IMR-90 (cell line): ENCODE measurements around the gene TCERG1L. TPM values are rescaled to one million over a fixed set of nuclear protein-coding genes. Genes with fewer than 3 reads are reported as not detected.

ENCODE experiments used
- ATAC-seq: fragments of 200-7000 bp; cut with Tn5 transposase; 2 replicates; pipeline ENCODE4 v1.9.1; 2020; ENCODE audit warnings: low read depth, mild to moderate bottlenecking, moderate library complexity
- BruUV-seq: library from RNA; stranded (reverse); fragments of 400-500 nt; replicated peaks from 2 replicates; lab custom pipeline; 2021; lab: Mats Ljungman, UMichigan
- CTCF ChIA-PET: fragments of 300-600 bp; formaldehyde crosslinking; extraction: SDS; loops from one replicate; lab custom pipeline; 2021; ENCODE audit warnings: antibody characterized with exemption; lab: Yijun Ruan, JAX
- POLR2A ChIA-PET: fragments of 300-600 bp; sonication (Branson Sonifier 250); formaldehyde crosslinking; loops from one replicate; lab custom pipeline; 2022; ENCODE audit warnings: antibody characterized with exemption; ENCODE audit not compliant: unreplicated experiment; lab: Charles Lee
- DNase-seq: peaks from one replicate; pipeline ENCODE4 v3.0.0; 2013
- H2AFZ ChIP-seq: replicated peaks from 2 replicates; pipeline ENCODE3; 2013; ENCODE audit warnings: low read length, mild to moderate bottlenecking; ENCODE audit not compliant: poor library complexity
- H2AK5ac ChIP-seq: 2 replicates; pipeline ENCODE4 v1.6.1; 2013; ENCODE audit warnings: low read depth, low read length, inconsistent platforms
- H2AK9ac ChIP-seq: replicated peaks from 2 replicates; pipeline ENCODE3; 2013; ENCODE audit warnings: mild to moderate bottlenecking, low read depth, low read length, moderate library complexity; ENCODE audit not compliant: poor library complexity
- H2BK120ac ChIP-seq: 2 replicates; pipeline ENCODE4 v1.6.1; 2013; ENCODE audit warnings: low read depth, low read length, inconsistent platforms
- H2BK15ac ChIP-seq: 3 replicates; pipeline ENCODE4 v1.6.1; 2013; ENCODE audit warnings: low read depth, low read length, inconsistent platforms
- H2BK20ac ChIP-seq: 2 replicates; pipeline ENCODE4 v1.6.1; 2013; ENCODE audit warnings: low read depth, mild to moderate bottlenecking, inconsistent platforms, low read length, moderate library complexity
- H2BK5ac ChIP-seq: 2 replicates; pipeline ENCODE4 v1.6.1; 2013; ENCODE audit warnings: mild to moderate bottlenecking, low read depth, low read length, inconsistent platforms; ENCODE audit not compliant: poor library complexity, severe bottlenecking
- H3K14ac ChIP-seq: replicated peaks from 2 replicates; pipeline ENCODE4 v1.6.1; 2013; ENCODE audit warnings: low read depth, low read length, inconsistent platforms
- H3K18ac ChIP-seq: 2 replicates; pipeline ENCODE4 v1.6.1; 2013; ENCODE audit warnings: low read depth, low read length, control low read depth
- H3K23ac ChIP-seq: 2 replicates; pipeline ENCODE4 v1.6.1; 2013; ENCODE audit warnings: low read depth, low read length, inconsistent platforms
- H3K27ac ChIP-seq: 2 replicates; pipeline ENCODE4 v1.5.1; 2013; ENCODE audit warnings: mild to moderate bottlenecking, control low read depth, low read length; ENCODE audit not compliant: insufficient read depth
- H3K27me3 ChIP-seq: 2 replicates; pipeline ENCODE4 v1.6.1; 2013; ENCODE audit warnings: low read length; ENCODE audit not compliant: control insufficient read depth, insufficient read depth
- H3K36me3 ChIP-seq: 2 replicates; pipeline ENCODE4 v1.6.1; 2013; ENCODE audit warnings: low read length, mixed read lengths; ENCODE audit not compliant: control insufficient read depth, insufficient read depth
- H3K4ac ChIP-seq: 2 replicates; pipeline ENCODE4 v1.6.1; 2013; ENCODE audit warnings: low read depth, low read length, inconsistent platforms
- H3K4me1 ChIP-seq: 2 replicates; pipeline ENCODE4 v1.6.1; 2013; ENCODE audit warnings: low read length, mixed read lengths; ENCODE audit not compliant: control insufficient read depth, insufficient read depth
- H3K4me2 ChIP-seq: 2 replicates; pipeline ENCODE4 v1.6.1; 2013; ENCODE audit warnings: low read depth, mild to moderate bottlenecking, control low read depth, low read length, moderate library complexity
- H3K4me3 ChIP-seq: 2 replicates; pipeline ENCODE4 v1.5.1; 2013; ENCODE audit warnings: low read depth, mild to moderate bottlenecking, control low read depth, low read length, moderate library complexity; ENCODE audit not compliant: insufficient read depth
- H3K56ac ChIP-seq: 2 replicates; pipeline ENCODE4 v1.6.1; 2013; ENCODE audit warnings: low read length, inconsistent platforms; ENCODE audit not compliant: insufficient read depth; ENCODE audit errors: extremely low read depth
- H3K79me1 ChIP-seq, 2 experiments: 2 replicates each; pipeline ENCODE4 v1.6.1; 2013; ENCODE audit warnings: low read length in 2 of 2, inconsistent platforms in 1 of 2, low read depth in 1 of 2
- H3K9ac ChIP-seq: 2 replicates; pipeline ENCODE4 v1.6.1; 2013; ENCODE audit warnings: low read depth, low read length, control low read depth
- H3K9me1 ChIP-seq: 2 replicates; pipeline ENCODE4 v1.6.1; 2013; ENCODE audit warnings: low read length, inconsistent platforms; ENCODE audit not compliant: insufficient read depth
- H3K9me3 ChIP-seq: 2 replicates; pipeline ENCODE4 v1.6.1; 2013; ENCODE audit warnings: low read length; ENCODE audit not compliant: control insufficient read depth, insufficient read depth
- H4K20me1 ChIP-seq: 2 replicates; pipeline ENCODE4 v1.6.1; 2013; ENCODE audit warnings: low read length, inconsistent platforms; ENCODE audit not compliant: insufficient read depth
- H4K5ac ChIP-seq: 2 replicates; pipeline ENCODE4 v1.6.1; 2013; ENCODE audit warnings: mild to moderate bottlenecking, low read depth, low read length, control low read depth
- H4K8ac ChIP-seq, 2 experiments: 2 replicates each; pipeline ENCODE4 v1.6.1; 2013; ENCODE audit warnings: low read depth in 2 of 2, low read length in 2 of 2, control low read depth in 1 of 2, inconsistent platforms in 1 of 2
- H4K91ac ChIP-seq: 2 replicates; pipeline ENCODE4 v1.6.1; 2013; ENCODE audit warnings: low read depth, low read length, inconsistent platforms; ENCODE audit not compliant: insufficient read depth
- BHLHE40 ChIP-seq: fragments of 150-350 bp; IDR thresholded peaks from 2 replicates; pipeline ENCODE4 v1.6.1; 2016; ENCODE audit warnings: mild to moderate bottlenecking, low read depth, low read length
- CEBPB ChIP-seq: IDR thresholded peaks from 2 replicates; pipeline ENCODE4 v1.6.1; 2012; ENCODE audit warnings: low read depth, low read length, improper control_type of control experiment
- CHD1 ChIP-seq: IDR thresholded peaks from 2 replicates; pipeline ENCODE4 v1.6.1; 2012; ENCODE audit warnings: low read depth, low read length, improper control_type of control experiment
- FOS ChIP-seq: fragments of 150-350 bp; IDR thresholded peaks from 2 replicates; pipeline ENCODE4 v1.6.1; 2016; ENCODE audit warnings: low read depth, low read length
- MAFK ChIP-seq: IDR thresholded peaks from 2 replicates; pipeline ENCODE4 v1.6.1; 2012; ENCODE audit warnings: low read depth, low read length, improper control_type of control experiment
- MAZ ChIP-seq: IDR thresholded peaks from 2 replicates; pipeline ENCODE4 v1.6.1; 2012; ENCODE audit warnings: low read depth, mild to moderate bottlenecking, low read length, improper control_type of control experiment, moderate library complexity, borderline replicate concordance
- MXI1 ChIP-seq: IDR thresholded peaks from 2 replicates; pipeline ENCODE4 v1.6.1; 2012; ENCODE audit warnings: low read depth, mild to moderate bottlenecking, low read length, moderate library complexity, borderline replicate concordance
- NFE2L2 ChIP-seq: fragments of 150-350 bp; IDR thresholded peaks from 2 replicates; pipeline ENCODE4 v1.6.1; 2016; ENCODE audit warnings: low read depth, mild to moderate bottlenecking, low read length
- POLR2A ChIP-seq: IDR thresholded peaks from 2 replicates; pipeline ENCODE4 v1.6.1; 2012; ENCODE audit warnings: mild to moderate bottlenecking, low read depth, low read length
- RAD21 ChIP-seq: IDR thresholded peaks from 2 replicates; pipeline ENCODE4 v1.6.1; 2012; ENCODE audit warnings: low read length, improper control_type of control experiment
- RCOR1 ChIP-seq: IDR thresholded peaks from 2 replicates; pipeline ENCODE4 v1.6.1; 2012; ENCODE audit warnings: mild to moderate bottlenecking, low read length, improper control_type of control experiment; ENCODE audit not compliant: insufficient replicate concordance
- RFX5 ChIP-seq: IDR thresholded peaks from 2 replicates; pipeline ENCODE4 v1.8.0; 2012; ENCODE audit warnings: low read depth, mild to moderate bottlenecking, low read length, moderate library complexity
- SMC3 ChIP-seq: fragments of 150-350 bp; IDR thresholded peaks from 2 replicates; pipeline ENCODE4 v1.6.1; 2016; ENCODE audit warnings: low read depth, mild to moderate bottlenecking, antibody characterized with exemption, low read length, moderate library complexity
- USF2 ChIP-seq: fragments of 150-350 bp; IDR thresholded peaks from 2 replicates; pipeline ENCODE4 v1.6.1; 2017; ENCODE audit warnings: mild to moderate bottlenecking, antibody characterized with exemption, low read length, low read depth
- WGBS, 2 experiments: methylation state at CpG; one replicate each; pipeline versions ENCODE4 v1.1.5 to v1.1.7; 2013; ENCODE audit warnings: missing lambda C conversion rate in 2 of 2; ENCODE audit not compliant: insufficient read length in 1 of 2; ENCODE audit errors: extremely low coverage in 2 of 2; 5-methylcytosine and 5-hydroxymethylcytosine counted together
- dilution Hi-C: fragments of 300-500 bp; cut with HindIII; formaldehyde crosslinking; loops from one replicate; pipeline ENCODE4 v1.14.3; 2018; ENCODE audit warnings: low sequenced_read_pairs; ENCODE audit not compliant: unreplicated experiment
- in situ Hi-C: fragments of 300-500 bp; cut with MboI; formaldehyde crosslinking; loops from 3 replicates; pipeline ENCODE4 v1.14.3; 2019; ENCODE audit warnings: low sequenced_read_pairs, inconsistent platforms, mixed read lengths
- intact Hi-C: fragments of 100-400 bp; cut with micrococcal nuclease; formaldehyde crosslinking; loops from 2 replicates; pipeline ENCODE4 v1.10.0; 2022
- polyA plus RNA-seq, 3 experiments: library from polyadenylated mRNA; depleted of rRNA; stranded (reverse); fragments of >200 nt; gene quantifications; 2 replicates each; pipeline ENCODE4 v1.2.3, GENCODE V29; 2012; ENCODE audit warnings: low replicate concordance in 1 of 3
- total RNA-seq: library from RNA; depleted of rRNA; stranded (reverse); fragments of >200 nt; gene quantifications from 2 replicates; pipeline ENCODE4 v1.2.3, GENCODE V29; 2012
- TF ChIP-seq, protein P1 (sequence below): fragments of 150-350 bp; IDR thresholded peaks from 2 replicates; pipeline ENCODE4 v1.6.1; 2016; ENCODE audit warnings: low read depth, mild to moderate bottlenecking, low read length, moderate library complexity, borderline replicate concordance
- TF ChIP-seq, protein P2 (sequence below): conservative IDR thresholded peaks from 2 replicates; pipeline ENCODE4 v1.5.1; 2012; ENCODE audit warnings: mild to moderate bottlenecking, low read depth, low read length, improper control_type of control experiment

TCERG1L gene
- total and polyA plus RNA-seq, 2 of the 4 experiments (the other 2 are of a cell fraction): not detected

- Histone ChIP-seq H2AK5ac (no peak overlapping the region), H3K79me1 (no peaks in the 10 kb centered on the region), H3K18ac (no peak overlapping the region), H2AK9ac (no peak overlapping the region), H4K8ac (no peak overlapping the region), H3K27me3 (no peaks in the 10 kb centered on the region), H3K4me1 (no peaks in the 10 kb centered on the region), H2AFZ (no peak overlapping the region), H3K9me3 (peaks cover 25% of the 10 kb centered on the region), H2BK20ac (no peak overlapping the region), H2BK120ac (no peak overlapping the region), H3K4ac (no peak overlapping the region), H2BK15ac (no peak overlapping the region), H3K4me3 (no peak overlapping the region), H4K5ac (no peak overlapping the region), H3K14ac (no peak overlapping the region), H2BK5ac (no peak overlapping the region), H3K23ac (no peak overlapping the region), H3K36me3 (no peaks in the 10 kb centered on the region), H3K56ac (no peak overlapping the region), H3K4me2 (no peak overlapping the region), H3K9ac (no peak overlapping the region), H4K91ac (no peak overlapping the region), H3K9me1 (no peaks in the 10 kb centered on the region), H3K27ac (no peak overlapping the region), H4K20me1 (no peaks in the 10 kb centered on the region)
- ChIA-PET POLR2A (no interaction called here), CTCF (no interaction called here)
- in situ Hi-C loops (no loop called here), dilution Hi-C loops (no loop called here), intact Hi-C loops (no loop called here)
- ATAC-seq (no peak), DNase-seq (no peak)
- TF ChIP-seq RAD21 (no peak), MAZ (no peak), MAFK (no peak), CHD1 (no peak), RCOR1 (no peak), SMC3 (no peak), RFX5 (no peak), MXI1 (no peak), FOS (no peak), POLR2A (no peak), NFE2L2 (no peak), USF2 (no peak), CEBPB (no peak), BHLHE40 (no peak)
- TF ChIP-seq, protein P1, sequence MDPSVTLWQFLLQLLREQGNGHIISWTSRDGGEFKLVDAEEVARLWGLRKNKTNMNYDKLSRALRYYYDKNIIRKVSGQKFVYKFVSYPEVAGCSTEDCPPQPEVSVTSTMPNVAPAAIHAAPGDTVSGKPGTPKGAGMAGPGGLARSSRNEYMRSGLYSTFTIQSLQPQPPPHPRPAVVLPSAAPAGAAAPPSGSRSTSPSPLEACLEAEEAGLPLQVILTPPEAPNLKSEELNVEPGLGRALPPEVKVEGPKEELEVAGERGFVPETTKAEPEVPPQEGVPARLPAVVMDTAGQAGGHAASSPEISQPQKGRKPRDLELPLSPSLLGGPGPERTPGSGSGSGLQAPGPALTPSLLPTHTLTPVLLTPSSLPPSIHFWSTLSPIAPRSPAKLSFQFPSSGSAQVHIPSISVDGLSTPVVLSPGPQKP: no peak
- TF ChIP-seq, protein P2, sequence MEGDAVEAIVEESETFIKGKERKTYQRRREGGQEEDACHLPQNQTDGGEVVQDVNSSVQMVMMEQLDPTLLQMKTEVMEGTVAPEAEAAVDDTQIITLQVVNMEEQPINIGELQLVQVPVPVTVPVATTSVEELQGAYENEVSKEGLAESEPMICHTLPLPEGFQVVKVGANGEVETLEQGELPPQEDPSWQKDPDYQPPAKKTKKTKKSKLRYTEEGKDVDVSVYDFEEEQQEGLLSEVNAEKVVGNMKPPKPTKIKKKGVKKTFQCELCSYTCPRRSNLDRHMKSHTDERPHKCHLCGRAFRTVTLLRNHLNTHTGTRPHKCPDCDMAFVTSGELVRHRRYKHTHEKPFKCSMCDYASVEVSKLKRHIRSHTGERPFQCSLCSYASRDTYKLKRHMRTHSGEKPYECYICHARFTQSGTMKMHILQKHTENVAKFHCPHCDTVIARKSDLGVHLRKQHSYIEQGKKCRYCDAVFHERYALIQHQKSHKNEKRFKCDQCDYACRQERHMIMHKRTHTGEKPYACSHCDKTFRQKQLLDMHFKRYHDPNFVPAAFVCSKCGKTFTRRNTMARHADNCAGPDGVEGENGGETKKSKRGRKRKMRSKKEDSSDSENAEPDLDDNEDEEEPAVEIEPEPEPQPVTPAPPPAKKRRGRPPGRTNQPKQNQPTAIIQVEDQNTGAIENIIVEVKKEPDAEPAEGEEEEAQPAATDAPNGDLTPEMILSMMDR: no peak
- no CpG with 5 or more reads among the region's 13 CpGs for WGBS, 2 experiments
- BruUV-seq: no TSS peak
These were observed 208.8 kb downstream of the TCERG1L start for GRCh38 chr10:131102676-131103075.
